HG02938 (cell line): ENCODE measurements around the gene MOB3A.
A peak's percentile ranks its signal among the peaks of the same experiment; 100 is the strongest.
"Not testable (repeated sequence)": the region's sequence is repeated elsewhere in the genome, so short reads cannot be mapped to it uniquely, and the experiment has no call there.

ENCODE experiments used
- ATAC-seq: cut with Tn5 transposase; IDR thresholded peaks from one replicate; pipeline ENCODE4 v1.9.1; 2021; ENCODE audit warnings: mild to moderate bottlenecking, moderate library complexity; ENCODE audit not compliant: unreplicated experiment

MOB3A gene

GRCh38 chr19:2096034-2096479 lies at the start of gene MOB3A:
TSS of gene MOB3A (minus strand) at chr19:2096326. CDS start at chr19:2078560, 17,766 bp downstream.
- ATAC-seq: peak; percentile 34

GRCh38 chr19:2145831-2146241 lies 49.7 kb upstream of the MOB3A start:
- ATAC-seq: no peak

GRCh38 chr19:2144190-2144589 lies 48.1 kb upstream of the MOB3A start:
- ATAC-seq: no peak

- ATAC-seq: no peak
These were observed 46.2 kb upstream of the MOB3A start for GRCh38 chr19:2142173-2142829.

- ATAC-seq: no peak
These were observed 44.0 kb upstream of the MOB3A start for GRCh38 chr19:2140138-2140569.

DNA sequence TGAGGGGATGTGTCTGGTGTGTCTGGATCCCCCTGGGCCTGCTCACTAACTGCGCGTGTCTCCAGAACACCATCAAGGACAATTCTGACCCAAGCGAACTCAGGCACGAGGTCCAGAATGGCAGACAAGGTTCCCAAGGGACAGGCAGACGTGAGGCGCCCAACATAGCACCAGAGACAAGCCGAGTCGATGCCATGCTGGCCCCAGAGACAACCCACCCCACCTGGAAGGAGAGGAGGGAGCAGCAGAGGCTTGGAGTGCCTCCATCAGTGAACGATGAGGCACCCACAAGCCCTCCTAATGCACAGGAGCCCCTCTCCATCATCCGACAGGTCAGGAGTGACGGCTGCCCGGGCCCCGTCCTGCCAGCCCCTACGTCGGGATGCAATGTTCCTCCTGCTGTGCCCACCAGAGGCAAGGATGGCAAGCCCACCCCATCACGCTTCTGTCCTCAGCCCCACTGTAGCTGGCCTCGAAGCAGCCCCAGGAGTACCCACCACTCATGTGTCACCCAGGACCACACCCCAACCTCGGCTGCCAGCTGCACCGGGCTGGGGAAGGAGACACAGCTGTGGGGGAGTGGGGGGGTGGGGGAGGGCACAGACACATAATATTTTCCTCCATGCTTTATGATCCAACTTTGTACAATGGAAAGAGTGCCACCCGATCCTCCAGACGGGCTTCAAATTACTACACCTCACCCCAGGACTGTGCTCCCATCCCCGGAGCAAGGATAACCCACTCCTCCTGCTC lies 43.4 kb upstream of the MOB3A start:
- no peak for ATAC-seq

DNA sequence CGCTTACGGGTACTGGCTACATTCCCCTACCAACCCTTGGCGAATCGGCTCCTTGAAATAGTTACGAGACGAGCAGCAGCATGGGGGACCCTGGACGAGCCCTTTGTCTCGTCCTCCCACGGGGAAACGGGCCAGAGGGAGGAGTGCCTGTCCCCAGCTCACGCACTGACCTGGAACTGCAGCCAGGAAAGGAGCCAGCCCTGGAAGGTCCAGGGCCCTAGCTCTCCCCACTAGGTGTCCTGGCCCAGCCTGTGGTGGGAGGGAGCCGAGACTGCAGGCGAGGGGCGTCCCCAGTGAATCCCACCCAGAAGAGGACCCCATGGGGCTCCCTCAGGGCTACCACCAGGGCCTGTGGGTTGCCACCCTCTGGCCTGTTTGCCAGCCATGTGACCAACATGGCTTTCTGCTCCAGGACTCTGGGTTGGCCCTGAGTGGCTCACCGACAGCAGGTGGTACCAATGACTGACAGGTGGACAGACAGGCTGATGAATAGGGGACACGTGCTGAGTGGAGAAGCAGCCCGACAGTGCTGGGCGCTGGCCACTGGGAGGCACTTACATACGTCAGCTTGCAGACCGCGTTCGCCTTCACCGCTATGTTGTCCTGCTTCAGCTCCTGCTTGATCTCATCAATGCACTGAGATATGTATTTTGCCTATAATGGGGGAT lies 42.1 kb upstream of the MOB3A start:
- no peak for ATAC-seq

GRCh38 chr19:2136796-2137195 lies 40.7 kb upstream of the MOB3A start:
- ATAC-seq: no peak

- no peak for ATAC-seq
These were observed 39.6 kb upstream of the MOB3A start for GRCh38 chr19:2135474-2136402.

- no peak for ATAC-seq
These were observed 36.8 kb upstream of the MOB3A start for GRCh38 chr19:2132731-2133490.

GRCh38 chr19:2132191-2132590 lies 36.1 kb upstream of the MOB3A start:
- ATAC-seq: no peak

DNA sequence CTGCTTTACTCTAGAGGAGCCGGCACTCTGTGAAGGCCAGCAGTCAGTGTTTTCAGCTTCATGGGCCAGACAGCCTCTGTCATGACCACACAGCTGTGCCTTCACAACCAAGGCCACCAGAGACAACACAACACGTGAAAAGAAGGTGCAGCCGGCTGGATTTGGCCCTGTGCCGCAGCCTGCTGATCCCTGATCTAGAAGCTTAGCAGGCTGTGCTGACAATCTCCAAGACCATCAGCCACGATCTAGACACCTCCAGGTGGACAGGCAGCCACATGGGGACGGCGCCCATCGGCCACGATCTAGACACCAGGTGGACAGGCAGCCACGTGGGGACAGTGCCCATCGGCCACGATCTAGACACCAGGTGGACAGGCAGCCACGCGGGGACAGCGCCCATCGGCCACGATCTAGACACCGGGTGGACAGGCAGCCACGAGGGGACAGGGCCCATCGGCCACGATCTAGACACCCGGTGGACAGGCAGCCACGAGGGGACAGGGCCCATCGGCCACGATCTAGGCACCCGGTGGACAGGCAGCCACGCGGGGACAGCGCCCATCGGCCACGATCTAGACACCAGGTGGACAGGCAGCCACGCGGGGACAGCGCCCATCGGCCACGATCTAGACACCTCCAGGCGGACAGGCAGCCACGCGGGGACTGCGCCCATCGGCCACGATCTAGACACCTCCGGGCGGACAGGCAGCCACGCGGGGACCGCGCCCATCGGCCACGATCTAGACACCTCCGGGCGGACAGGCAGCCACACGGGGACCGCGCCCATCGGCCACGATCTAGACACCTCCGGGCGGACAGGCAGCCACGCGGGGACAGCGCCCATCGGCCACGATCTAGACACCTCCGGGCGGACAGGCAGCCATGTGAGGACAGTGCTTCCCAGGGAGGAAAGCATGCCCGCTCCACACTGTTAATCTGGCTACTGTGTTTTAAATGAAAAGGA lies 35.2 kb upstream of the MOB3A start:
- ATAC-seq: not testable (repeated sequence)

- no peak for ATAC-seq
These were observed 34.0 kb upstream of the MOB3A start for GRCh38 chr19:2129892-2130770.

GRCh38 chr19:2129486-2129885 lies 33.4 kb upstream of the MOB3A start:
- no peak for ATAC-seq

DNA sequence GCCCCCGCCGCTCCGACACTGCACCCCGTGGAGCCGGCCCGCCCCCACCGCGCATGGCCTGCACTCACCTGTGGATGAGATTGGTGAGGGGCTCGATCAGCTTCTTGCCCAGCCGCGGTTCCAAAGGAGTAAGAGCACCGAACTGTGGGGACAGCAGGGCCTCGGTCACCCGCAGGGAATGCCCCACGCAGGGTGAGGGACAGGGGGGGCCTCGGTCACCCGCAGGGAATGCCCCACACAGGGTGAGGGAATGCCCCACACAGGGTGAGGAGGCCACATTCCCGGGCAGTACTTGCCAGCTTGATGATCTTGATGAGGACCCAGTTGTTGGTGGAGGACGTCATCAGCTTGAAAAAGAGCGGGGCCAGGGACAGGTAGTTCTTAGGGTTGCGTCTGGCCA lies 32.9 kb upstream of the MOB3A start:
- ATAC-seq: no peak

DNA sequence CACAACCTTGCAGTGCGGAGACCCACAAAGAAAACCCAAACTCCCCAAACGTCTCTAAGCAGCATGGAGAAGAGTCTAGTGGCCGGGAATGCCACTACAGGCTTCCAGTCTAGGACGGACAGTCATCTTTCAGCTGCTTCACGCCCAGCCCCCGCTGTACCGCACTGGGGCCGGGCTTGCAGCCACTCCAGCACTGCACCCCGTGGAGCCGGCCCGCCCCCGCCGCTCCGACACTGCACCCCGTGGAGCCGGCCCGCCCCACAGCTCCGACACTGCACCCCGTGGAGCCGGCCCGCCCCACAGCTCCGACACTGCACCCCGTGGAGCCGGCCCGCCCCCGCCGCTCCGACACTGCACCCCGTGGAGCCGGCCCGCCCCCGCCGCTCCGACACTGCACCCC lies 32.1 kb upstream of the MOB3A start:
- not testable (repeated sequence) for ATAC-seq

GRCh38 chr19:2127758-2128157 lies 31.6 kb upstream of the MOB3A start:
- ATAC-seq: no peak
